Muscle of arm (tissue), 12 donors: ENCODE data around the gene OGG1. TPM values are rescaled to one million over a fixed set of nuclear protein-coding genes. Genes with fewer than 3 reads are reported as not detected.

ENCODE experiments used
- polyA plus RNA-seq, 12 donors: library from polyadenylated mRNA; unstranded; fragments of 120-200 nt; gene quantifications; one replicate each; pipeline ENCODE4 v1.2.1, GENCODE V29; 2013; ENCODE audit not compliant: insufficient read length in 12 of 12

Gene OGG1
- polyA plus RNA-seq, 12 donors: 22.1 to 74.2 (median 27.1) TPM; not detected in 1

Other genes with a start within 250 kb of the OGG1 start
- gene LHFPL4, start 196.1 kb upstream of the OGG1 start, polyA plus RNA-seq: under 1 TPM in 4 of 12 donors, not detected in 8; 0.04 to 0.11 (median 0.05) TPM
- gene MTMR14, start 100.4 kb upstream of the OGG1 start, polyA plus RNA-seq: 10 to 100 TPM in 11 of 12 donors, not detected in 1; 18.1 to 36.3 (median 20.0) TPM
- gene CPNE9, start 46.1 kb upstream of the OGG1 start, polyA plus RNA-seq: under 1 TPM in 1 of 12 donors, not detected in 11; 0.29 TPM
- 10 to 100 TPM in 10 of 12 donors, 1 to 10 TPM in 1, not detected in 1; 9.8 to 17.9 (median 12.3) TPM for gene BRPF1, start 18.2 kb upstream of the OGG1 start, polyA plus RNA-seq
- 10 to 100 TPM in 10 of 12 donors, 1 to 10 TPM in 1, not detected in 1; 9.3 to 20.0 (median 12.7) TPM for gene CAMK1, start 20.0 kb downstream of the OGG1 start, polyA plus RNA-seq
- 10 to 100 TPM in 11 of 12 donors, not detected in 1; 48.4 to 60.5 (median 54.2) TPM for gene TADA3, start 42.5 kb downstream of the OGG1 start, polyA plus RNA-seq
- 1,000 to 10,000 TPM in 1 of 12 donors, 100 to 1,000 TPM in 1, 10 to 100 TPM in 10; 64.5 to 2,172 (median 77.5) TPM for gene ARPC4, start 43.1 kb downstream of the OGG1 start, polyA plus RNA-seq
- gene TTLL3, start 60.3 kb downstream of the OGG1 start, polyA plus RNA-seq: 10 to 100 TPM in 11 of 12 donors, not detected in 1; 16.0 to 72.9 (median 30.7) TPM
- gene RPUSD3, start 94.1 kb downstream of the OGG1 start, polyA plus RNA-seq: 10 to 100 TPM in 11 of 12 donors, not detected in 1; 23.6 to 37.1 (median 28.2) TPM
- gene CIDEC, start 130.3 kb downstream of the OGG1 start, polyA plus RNA-seq: under 1 TPM in 9 of 12 donors, not detected in 3; 0.30 to 0.77 (median 0.46) TPM
- gene JAGN1, start 140.7 kb downstream of the OGG1 start, polyA plus RNA-seq: 10 to 100 TPM in 11 of 12 donors, not detected in 1; 17.2 to 33.7 (median 29.6) TPM
- 10 to 100 TPM in 2 of 12 donors, 1 to 10 TPM in 8, under 1 TPM in 1, not detected in 1; 0.96 to 67.6 (median 1.8) TPM for gene IL17RE, start 152.9 kb downstream of the OGG1 start, polyA plus RNA-seq
- 10 to 100 TPM in 11 of 12 donors, not detected in 1; 15.8 to 42.8 (median 23.4) TPM for gene IL17RC, start 167.1 kb downstream of the OGG1 start, polyA plus RNA-seq
- gene CRELD1, start 183.9 kb downstream of the OGG1 start, polyA plus RNA-seq: 10 to 100 TPM in 11 of 12 donors, not detected in 1; 22.1 to 47.0 (median 31.3) TPM
- gene PRRT3, start 202.5 kb downstream of the OGG1 start, polyA plus RNA-seq: 1 to 10 TPM in 9 of 12 donors, under 1 TPM in 1, not detected in 2; 0.88 to 4.2 (median 1.8) TPM
- gene EMC3, start 236.9 kb downstream of the OGG1 start, polyA plus RNA-seq: 10 to 100 TPM in 11 of 12 donors, not detected in 1; 33.9 to 49.8 (median 40.2) TPM